ENCODE results near the gene SCP2. TPM values are rescaled to one million over a fixed set of nuclear protein-coding genes. Genes with fewer than 3 reads are reported as not detected.

SCP2 gene
- polyA plus RNA-seq, 1 of the 3 experiments (the other 2 are of a cell fraction), result 49.5 TPM

GRCh38 chr1:52906135-52906603 is 20.9 kb upstream of the SCP2 start:
- Histone ChIP-seq H3K4me1 (ENCODE audit: control insufficient read depth in 1 of 2, insufficient read depth in 2 of 2, low read depth in 1 of 2, low read length in 1 of 2) (no peaks in the 10 kb centered on the region; a peak in 1 of 4 replicates), H3K9ac (no peak overlapping the region), H4K20me1 (ENCODE audit: insufficient read depth) (no peaks in the 10 kb centered on the region), H3K4me3 (ENCODE audit: low read depth in 2 of 2, low read length in 1 of 2) (no peak overlapping the region), H3K79me2 (ENCODE audit: insufficient read depth) (no peaks in the 10 kb centered on the region), H3K9me2 (no peaks in the 10 kb centered on the region), H2AFZ (ENCODE audit: low read depth) (no peak overlapping the region), H3K4me2 (no peak overlapping the region), H3K27me3 (ENCODE audit: insufficient read depth) (no peaks in the 10 kb centered on the region), H3F3A (replicated peaks; ENCODE audit: insufficient read depth) (no peaks in the 10 kb centered on the region), H3K36me3 (replicated peaks in 1 of 2; ENCODE audit: control insufficient read depth in 1 of 2, insufficient read depth in 2 of 2, low read length in 1 of 2) (no peaks in the 10 kb centered on the region), H3K27ac (ENCODE audit: low read depth in 2 of 2, low read length in 1 of 2) (no peak overlapping the region), H3K9me3 (no peaks in the 10 kb centered on the region)
- 93% methylated on average over 6 of the region's 6 CpGs for whole genome bisulfite sequencing (ENCODE audit: low lambda C conversion rate)
- no peak for TF ChIP-seq YY1 (IDR thresholded peaks at IDR 0.05; ENCODE audit: low read depth)
- no peak for TF ChIP-seq TAF1 (IDR thresholded peaks at IDR 0.05; ENCODE audit: borderline replicate concordance, low read depth, low read length)
- no peak for TF ChIP-seq GABPA (IDR thresholded peaks at IDR 0.05; ENCODE audit: low read depth)
- TF ChIP-seq POLR2AphosphoS5 (IDR thresholded peaks at IDR 0.05; ENCODE audit: low read depth, low read length), result no peak
- TF ChIP-seq NFIC (IDR thresholded peaks at IDR 0.05; ENCODE audit: borderline replicate concordance), result no peak
- no peak for TF ChIP-seq RAD21 (IDR thresholded peaks at IDR 0.05; ENCODE audit: low read length)
- TF ChIP-seq CHD2 (IDR thresholded peaks at IDR 0.05; ENCODE audit: low read length, partially characterized antibody), result no peak
- no peak for TF ChIP-seq USF2 (IDR thresholded peaks at IDR 0.05; ENCODE audit: borderline replicate concordance, low read depth, low read length)
- TF ChIP-seq USF1 (IDR thresholded peaks at IDR 0.05; ENCODE audit: borderline replicate concordance, low read depth), result no peak
- TF ChIP-seq MXI1 (IDR thresholded peaks at IDR 0.05; ENCODE audit: low read depth, low read length), result no peak
- TF ChIP-seq RFX5 (IDR thresholded peaks at IDR 0.05; ENCODE audit: low read length), result no peak
- no peak for TF ChIP-seq MAX (IDR thresholded peaks at IDR 0.05; ENCODE audit: low read depth)
- no peak for TF ChIP-seq IRF3 (IDR thresholded peaks at IDR 0.05; ENCODE audit: low read depth, low read length)
- no peak for TF ChIP-seq MEF2A (IDR thresholded peaks at IDR 0.05; ENCODE audit: borderline replicate concordance, low read depth)
- no peak for TF ChIP-seq RCOR1 (IDR thresholded peaks at IDR 0.05; ENCODE audit: low read length)
- no peak for TF ChIP-seq ELF1 (IDR thresholded peaks at IDR 0.05)
- TF ChIP-seq SIN3A (IDR thresholded peaks at IDR 0.05; ENCODE audit: borderline replicate concordance, low read depth, low read length), result no peak
- no peak for TF ChIP-seq SMC3 (IDR thresholded peaks at IDR 0.05; ENCODE audit: low read depth, low read length)
- ChIA-PET POLR2A (no interaction called here), CTCF (interaction anchor here (0.9 to 3.1 kb wide), 8 partner anchors 12 to 283 kb away, joined by 3 to 65 read pairs (median 10); no protein-coding TSS in a partner anchor)
- DNase-seq, result no peak

Data from SK-N-SH (cell line).